Large intestine (tissue), 3 donors: Measurements from ENCODE around the gene FOXS1. TPM values are rescaled to one million over a fixed set of nuclear protein-coding genes. Genes with fewer than 3 reads are reported as not detected.
"Not testable (repeated sequence)": the region's sequence is repeated elsewhere in the genome, so short reads cannot be mapped to it uniquely, and the experiment has no call there.

Experiments used
- DNase-seq, 2 donors: peaks; one replicate each; pipeline versions ENCODE4 v3.0.0 to v3.0.0-alpha.2; 2013
- H3K27ac ChIP-seq: one replicate; pipeline ENCODE4 v1.5.1; 2013; ENCODE audit warnings: low read length
- H3K27me3 ChIP-seq: 2 replicates; pipeline ENCODE4 v1.6.1; 2013; ENCODE audit warnings: low read length; ENCODE audit not compliant: control insufficient read depth, insufficient read depth
- H3K36me3 ChIP-seq: 2 replicates; pipeline ENCODE4 v1.6.1; 2013; ENCODE audit warnings: low read length; ENCODE audit not compliant: control insufficient read depth, insufficient read depth
- H3K4me1 ChIP-seq: one replicate; pipeline ENCODE4 v1.6.1; 2013; ENCODE audit warnings: low read length; ENCODE audit not compliant: control insufficient read depth, insufficient read depth
- H3K4me3 ChIP-seq: one replicate; pipeline ENCODE4 v1.5.1; 2013; ENCODE audit warnings: low read length
- H3K9me3 ChIP-seq: one replicate; pipeline ENCODE4 v1.6.1; 2013; ENCODE audit warnings: mild to moderate bottlenecking, low read depth, low read length, moderate library complexity; ENCODE audit not compliant: control insufficient read depth
- WGBS: methylation state at CpG from one replicate; pipeline ENCODE4 v1.1.5; 2013; ENCODE audit warnings: low lambda C conversion rate; ENCODE audit not compliant: insufficient coverage; 5-methylcytosine and 5-hydroxymethylcytosine counted together
- polyA plus RNA-seq: library from polyadenylated mRNA; unstranded; fragments of 120-200 nt; gene quantifications from one replicate; pipeline ENCODE4 v1.2.1, GENCODE V29; 2013

The FOXS1 gene
- polyA plus RNA-seq, 1 donor = 0.96 TPM

DNA sequence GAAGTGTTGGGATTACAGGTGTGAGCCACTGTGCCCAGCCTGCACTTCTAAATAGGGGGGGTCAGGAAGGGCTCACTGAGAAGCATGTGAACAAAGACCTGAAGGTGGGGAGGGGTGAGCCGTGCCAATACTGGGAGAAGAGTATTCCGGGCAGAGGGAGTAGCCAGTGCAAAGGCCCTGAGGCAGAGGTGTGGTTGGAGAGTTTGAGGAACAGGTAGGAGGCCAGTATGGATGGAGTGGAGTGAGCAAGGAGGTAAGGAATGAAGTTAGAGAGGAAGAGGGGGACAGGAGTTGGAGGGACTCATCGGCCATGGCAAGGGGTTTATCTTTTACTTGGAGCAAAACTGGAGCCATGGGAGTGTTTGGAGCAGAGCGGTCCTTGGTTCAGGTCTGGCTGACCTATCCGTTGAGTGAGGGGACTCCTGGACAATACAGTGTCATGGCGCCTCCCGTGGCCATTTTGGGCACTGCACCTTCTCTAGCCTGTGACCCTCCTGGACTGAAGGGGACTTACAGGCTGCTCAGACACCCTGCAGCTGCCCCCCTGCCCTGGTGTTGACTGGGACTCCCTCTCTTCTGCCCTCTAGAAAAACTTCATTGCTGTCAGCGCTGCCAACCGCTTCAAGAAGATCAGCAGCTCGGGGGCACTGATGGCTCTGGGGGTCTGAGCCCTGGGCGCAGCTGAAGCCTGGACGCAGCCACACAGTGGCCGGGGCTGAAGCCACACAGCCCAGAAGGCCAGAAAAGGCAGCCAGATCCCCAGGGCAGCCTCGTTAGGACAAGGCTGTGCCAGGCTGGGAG is 12.1 kb downstream of the FOXS1 start:
- 100% methylated on average over 1 of the region's 14 CpGs for WGBS
- DNase-seq = no peak
- H3K9me3 ChIP-seq = no peaks in the 10 kb centered on the region
- no peaks in the 10 kb centered on the region for H3K36me3 ChIP-seq
- H3K4me1 ChIP-seq = peaks cover 14% of the 10 kb centered on the region
- no peaks in the 10 kb centered on the region for H3K27me3 ChIP-seq
- H3K4me3 ChIP-seq = no peak overlapping the region
- no peak overlapping the region for H3K27ac ChIP-seq

GRCh38 chr20:31831771-31832306 is 13.6 kb downstream of the FOXS1 start:
- Histone ChIP-seq H3K27ac (no peak overlapping the region), H3K27me3 (no peaks in the 10 kb centered on the region), H3K9me3 (no peaks in the 10 kb centered on the region), H3K36me3 (no peaks in the 10 kb centered on the region), H3K4me1 (peaks cover 14% of the 10 kb centered on the region), H3K4me3 (no peak overlapping the region)
- no CpG with 5 or more reads among the region's 17 CpGs for WGBS
- DNase-seq = no peak

GRCh38 chr20:31831211-31831610 is 14.2 kb downstream of the FOXS1 start:
- WGBS = no CpG with 5 or more reads among the region's 6 CpGs
- Histone ChIP-seq H3K36me3 (no peaks in the 10 kb centered on the region), H3K4me3 (no peak overlapping the region), H3K27me3 (no peaks in the 10 kb centered on the region), H3K27ac (no peak overlapping the region), H3K4me1 (peaks cover 10% of the 10 kb centered on the region), H3K9me3 (no peaks in the 10 kb centered on the region)
- DNase-seq = no peak

GRCh38 chr20:31830406-31830981 is 14.9 kb downstream of the FOXS1 start:
- Histone ChIP-seq H3K36me3 (no peaks in the 10 kb centered on the region), H3K4me3 (no peak overlapping the region), H3K27ac (no peak overlapping the region), H3K4me1 (peaks cover 3% of the 10 kb centered on the region), H3K27me3 (no peaks in the 10 kb centered on the region), H3K9me3 (no peaks in the 10 kb centered on the region)
- no CpG with 5 or more reads among the region's 8 CpGs for WGBS
- no peak for DNase-seq

DNA sequence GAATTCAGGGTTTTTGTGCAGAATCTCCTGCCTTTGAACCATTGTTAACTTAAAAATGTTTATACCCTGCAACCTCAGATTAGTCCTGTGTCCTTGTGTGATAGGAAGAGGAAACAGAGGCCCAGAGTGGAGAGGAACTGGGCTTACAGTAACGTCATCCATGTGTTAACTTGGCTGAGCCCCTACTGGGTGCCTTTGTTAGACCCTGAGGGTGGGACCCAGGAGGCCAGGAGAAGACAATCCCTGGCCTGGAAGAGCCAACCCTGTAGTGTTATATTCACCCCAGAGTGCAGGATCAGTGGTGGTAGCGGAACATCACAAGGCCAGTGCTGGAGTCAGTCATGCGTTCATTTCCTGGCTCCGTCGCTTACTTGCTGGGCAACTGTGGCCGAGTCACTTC is 15.7 kb downstream of the FOXS1 start:
- Histone ChIP-seq H3K36me3 (no peaks in the 10 kb centered on the region), H3K27ac (no peak overlapping the region), H3K27me3 (no peaks in the 10 kb centered on the region), H3K4me1 (peaks cover 3% of the 10 kb centered on the region), H3K4me3 (no peak overlapping the region), H3K9me3 (no peaks in the 10 kb centered on the region)
- no peak for DNase-seq
- WGBS = no CpG with 5 or more reads among the region's 6 CpGs

DNA sequence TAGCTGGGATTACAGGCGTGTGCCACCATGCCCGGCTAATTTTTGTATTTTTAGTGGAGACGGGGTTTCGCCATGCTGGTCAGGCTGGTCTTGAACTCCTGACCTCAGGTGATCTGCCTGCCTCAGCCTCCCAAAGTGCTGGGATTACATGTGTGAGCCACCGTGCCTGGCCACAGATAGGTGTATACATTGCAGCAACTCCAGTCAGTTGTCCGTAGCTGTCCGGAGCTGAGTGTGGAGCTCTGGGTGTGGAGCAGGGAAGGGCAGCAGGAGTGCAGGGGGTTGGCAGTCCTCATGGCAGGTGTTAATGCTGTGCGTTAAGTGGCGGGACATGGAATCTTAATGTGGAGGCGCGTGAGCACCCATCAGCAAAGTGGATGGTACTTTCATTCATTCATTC is 17.4 kb downstream of the FOXS1 start:
- WGBS = no CpG with 5 or more reads among the region's 11 CpGs
- H3K9me3 ChIP-seq, H3K4me3 ChIP-seq, DNase-seq, H3K27ac ChIP-seq, H3K4me1 ChIP-seq, H3K36me3 ChIP-seq, H3K27me3 ChIP-seq: not testable (repeated sequence)

DNA sequence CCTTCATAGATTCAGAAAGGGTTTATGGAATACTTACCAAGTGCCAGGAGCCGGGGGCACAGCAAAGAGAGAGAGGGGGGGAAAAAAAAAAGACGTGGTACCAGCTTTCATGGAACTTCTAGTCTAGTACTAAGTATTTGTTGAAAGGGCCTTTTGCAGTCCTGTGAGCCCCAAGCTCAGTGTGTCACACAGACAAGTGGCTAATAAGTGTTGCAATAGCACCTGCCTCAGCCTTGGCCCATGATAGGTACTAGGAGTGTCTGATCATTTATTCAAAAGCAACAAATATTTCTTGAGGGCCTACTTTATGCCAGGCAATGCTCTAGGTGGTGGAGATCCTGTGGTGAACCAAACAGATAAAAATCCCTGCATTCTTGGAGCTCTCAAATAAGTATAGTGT is 18.3 kb downstream of the FOXS1 start:
- no CpG with 5 or more reads among the region's 2 CpGs for WGBS

DNA sequence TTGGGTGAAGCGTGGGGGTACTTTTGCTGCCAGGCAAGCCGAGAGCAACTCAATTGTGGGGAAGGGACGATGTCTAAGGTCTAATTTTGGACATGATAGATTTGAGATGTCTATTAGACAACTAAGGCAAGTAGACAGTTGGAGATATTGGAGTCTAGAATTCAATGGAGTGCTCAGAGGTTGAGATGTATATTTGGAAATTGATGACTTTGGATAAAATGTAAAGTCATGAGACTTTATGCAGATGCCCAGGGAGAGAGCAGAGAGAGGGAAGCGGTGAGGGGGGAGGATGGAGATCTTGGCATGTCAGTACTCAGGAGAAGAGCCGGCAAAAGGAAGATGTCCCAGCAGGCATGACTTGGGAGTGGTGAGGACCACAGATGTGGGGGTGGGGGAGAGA is 19.3 kb downstream of the FOXS1 start:
- Histone ChIP-seq H3K27ac (no peak overlapping the region), H3K27me3 (no peaks in the 10 kb centered on the region), H3K4me3 (no peak overlapping the region), H3K9me3 (no peaks in the 10 kb centered on the region), H3K36me3 (no peaks in the 10 kb centered on the region), H3K4me1 (no peaks in the 10 kb centered on the region)
- no peak for DNase-seq
- no CpG with 5 or more reads among the region's 5 CpGs for WGBS

More for the DNA sequence above, 18.3 kb downstream of the FOXS1 start:
- Histone ChIP-seq H3K4me3 (no peak overlapping the region), H3K4me1 (no peaks in the 10 kb centered on the region), H3K9me3 (no peaks in the 10 kb centered on the region), H3K36me3 (no peaks in the 10 kb centered on the region), H3K27ac (no peak overlapping the region), H3K27me3 (no peaks in the 10 kb centered on the region)
- no peak for DNase-seq

DNA sequence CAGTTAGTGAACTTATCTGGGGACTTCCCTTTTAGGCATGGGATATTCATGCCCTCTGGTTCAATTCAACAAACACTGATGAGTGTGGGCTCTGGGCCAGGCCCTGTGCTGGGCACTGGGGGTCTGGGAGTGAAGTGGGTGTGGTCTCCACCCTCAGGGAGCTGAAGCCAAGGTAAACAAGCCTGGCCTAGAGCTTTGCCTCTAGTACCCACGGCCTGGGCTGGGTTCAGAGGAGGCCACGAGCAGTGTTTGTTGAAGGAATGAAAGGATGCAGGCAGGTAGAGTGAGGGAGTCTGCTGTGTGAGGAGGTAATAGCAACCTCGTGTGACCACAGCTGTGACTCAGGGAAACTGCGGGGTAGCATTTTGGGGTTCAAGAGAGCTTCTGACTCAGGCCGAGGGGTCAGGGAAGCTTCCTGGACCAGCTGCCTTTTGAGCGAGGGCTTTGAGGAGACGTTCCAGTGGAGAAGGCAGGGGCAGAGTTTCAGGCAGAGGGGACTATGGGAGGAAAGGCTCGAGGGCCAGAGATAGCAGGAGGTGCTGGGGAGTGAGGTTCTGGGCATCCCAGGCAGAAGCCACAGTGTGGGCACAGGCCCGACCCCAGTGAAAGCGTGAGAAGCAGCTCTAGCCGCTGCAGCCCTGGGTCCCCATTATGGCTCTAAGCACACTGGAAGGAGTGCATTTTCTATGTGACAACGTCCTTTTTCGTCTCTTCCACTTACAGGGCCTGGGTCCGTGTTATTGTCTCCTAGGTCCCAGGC is 20.7 kb downstream of the FOXS1 start:
- no peaks in the 10 kb centered on the region for H3K4me1 ChIP-seq
- H3K27me3 ChIP-seq = no peaks in the 10 kb centered on the region
- no peak for DNase-seq
- H3K9me3 ChIP-seq = no peaks in the 10 kb centered on the region
- H3K4me3 ChIP-seq = no peak overlapping the region
- H3K36me3 ChIP-seq = no peaks in the 10 kb centered on the region
- 50% methylated on average over 1 of the region's 14 CpGs for whole genome bisulfite sequencing
- H3K27ac ChIP-seq = no peak overlapping the region

GRCh38 chr20:31824125-31824485 is 21.3 kb downstream of the FOXS1 start:
- WGBS = no CpG with 5 or more reads among the region's 4 CpGs
- no peaks in the 10 kb centered on the region for H3K9me3 ChIP-seq
- H3K4me3 ChIP-seq = no peak overlapping the region
- no peak for DNase-seq
- no peaks in the 10 kb centered on the region for H3K27me3 ChIP-seq
- no peaks in the 10 kb centered on the region for H3K4me1 ChIP-seq
- no peaks in the 10 kb centered on the region for H3K36me3 ChIP-seq
- no peak overlapping the region for H3K27ac ChIP-seq
